GM12878 (cell line): ENCODE data around the gene RIT2. TPM values are rescaled to one million over a fixed set of nuclear protein-coding genes. Genes with fewer than 3 reads are reported as not detected.

ENCODE experiments used
- ATAC-seq: fragments of 200-7000 bp; cut with Tn5 transposase; 3 replicates; pipeline ENCODE4 v1.9.1; 2020; ENCODE audit warnings: mild to moderate bottlenecking, moderate library complexity
- BruUV-seq: library from RNA; stranded (reverse); fragments of 400-500 nt; replicated peaks from 2 replicates; lab custom pipeline; 2021; lab: Mats Ljungman, UMichigan
- CTCF ChIA-PET: fragments of 300-600 bp; sonication (Branson Sonifier 250); formaldehyde crosslinking; extraction: SDS; loops from one replicate; lab custom pipeline; 2021; ENCODE audit warnings: inconsistent platforms; lab: Yijun Ruan, JAX
- POLR2A ChIA-PET: fragments of 350-600 bp; formaldehyde crosslinking; extraction: SDS; loops from one replicate; lab custom pipeline; 2021; ENCODE audit warnings: inconsistent platforms; lab: Charles Lee
- RAD21 ChIA-PET: fragments of 300-600 bp; sonication (Branson Sonifier 250); formaldehyde crosslinking; loops from one replicate; lab custom pipeline; 2023; ENCODE audit warnings: antibody characterized with exemption; ENCODE audit not compliant: unreplicated experiment; lab: Charles Lee
- SMC1A ChIA-PET: fragments of 300-600 bp; sonication (Branson Sonifier 250); formaldehyde crosslinking; loops from one replicate; lab custom pipeline; 2023; ENCODE audit not compliant: unreplicated experiment, uncharacterized antibody; lab: Charles Lee
- DNase-seq: peaks from one replicate; pipeline ENCODE4 v3.0.0-alpha.2; 2011; ENCODE audit warnings: low read depth, low spot score
- FAIRE-seq: peaks from 3 replicates; lab custom pipeline; 2011; peaks lifted over from hg19 to GRCh38; lab: Jason Lieb, UNC
- H2AFZ ChIP-seq: 2 replicates; pipeline ENCODE4 v1.6.0; 2011; ENCODE audit warnings: low read depth, low read length, control low read depth; ENCODE audit not compliant: control insufficient read depth
- H3K27ac ChIP-seq: 2 replicates; pipeline ENCODE4 v1.5.1; 2011; ENCODE audit warnings: control low read depth; ENCODE audit not compliant: control insufficient read depth, insufficient read depth
- H3K27me3 ChIP-seq, 2 experiments: replicated peaks in 1 of 2; 2 replicates each; pipeline versions ENCODE4 v1.6.0 to v1.6.1; 2011; ENCODE audit warnings: low read length in 1 of 2; ENCODE audit not compliant: control insufficient read depth in 2 of 2, insufficient read depth in 2 of 2
- H3K36me3 ChIP-seq, 2 experiments: 2 replicates each; pipeline ENCODE4 v1.5.1; 2011; ENCODE audit warnings: low read length in 1 of 2; ENCODE audit not compliant: control insufficient read depth in 2 of 2, insufficient read depth in 2 of 2
- H3K4me1 ChIP-seq: 2 replicates; pipeline ENCODE4 v1.6.1; 2011; ENCODE audit warnings: mild to moderate bottlenecking, low read length, moderate library complexity, mixed read lengths; ENCODE audit not compliant: control insufficient read depth, insufficient read depth
- H3K4me2 ChIP-seq: 2 replicates; pipeline ENCODE4 v1.6.0; 2011; ENCODE audit warnings: control low read depth; ENCODE audit not compliant: control insufficient read depth, insufficient read depth
- H3K4me3 ChIP-seq: fragments of 200-600 bp; sonication (generic); 2 replicates; pipeline ENCODE4 v1.5.1; 2016
- H3K79me2 ChIP-seq: 2 replicates; pipeline ENCODE4 v1.6.0; 2011; ENCODE audit warnings: low read length; ENCODE audit not compliant: control insufficient read depth, insufficient read depth
- H3K9ac ChIP-seq: 2 replicates; pipeline ENCODE4 v1.8.0; 2011; ENCODE audit warnings: low read length, control low read depth, mixed read lengths; ENCODE audit not compliant: control insufficient read depth, insufficient read depth
- H3K9me3 ChIP-seq: replicated peaks from 3 replicates; pipeline ENCODE4 v1.5.1; 2011; ENCODE audit warnings: mild to moderate bottlenecking, low read length; ENCODE audit not compliant: control insufficient read depth, insufficient read depth
- H4K20me1 ChIP-seq: 2 replicates; pipeline ENCODE4 v1.6.0; 2011; ENCODE audit not compliant: control insufficient read depth, insufficient read depth
- CBX3 ChIP-seq: fragments of 200-600 bp; sonication (generic); IDR thresholded peaks from 2 replicates; pipeline ENCODE4 v1.6.1; 2016; ENCODE audit warnings: low read depth, borderline replicate concordance
- CBX5 ChIP-seq: sonication (generic); IDR thresholded peaks from 2 replicates; pipeline ENCODE4 v1.6.1; 2016; ENCODE audit warnings: low read depth, moderate library complexity, mild to moderate bottlenecking, inconsistent platforms
- DPF2 ChIP-seq: fragments of 450-650 bp; IDR thresholded peaks from 2 replicates; pipeline ENCODE4 v1.6.1; 2017; ENCODE audit warnings: mild to moderate bottlenecking
- FOXM1 ChIP-seq: IDR thresholded peaks from 2 replicates; pipeline ENCODE4 v1.6.1; 2012; ENCODE audit warnings: low read depth, mild to moderate bottlenecking, inconsistent platforms, low read length, moderate library complexity
- GATAD2B ChIP-seq: fragments of 450-650 bp; conservative IDR thresholded peaks from 2 replicates; pipeline ENCODE4 v1.6.1; 2017; ENCODE audit warnings: low read depth, mild to moderate bottlenecking, moderate library complexity
- HCFC1 ChIP-seq: fragments of 150-350 bp; IDR thresholded peaks from 2 replicates; pipeline ENCODE4 v1.6.1; 2014; ENCODE audit warnings: low read length
- IKZF2 ChIP-seq, 2 experiments: fragments of 450-650 bp; IDR thresholded peaks; 2 replicates each; pipeline ENCODE4 v1.6.1; 2017; ENCODE audit warnings: mild to moderate bottlenecking in 2 of 2, moderate library complexity in 2 of 2
- JUND ChIP-seq: IDR thresholded peaks from 2 replicates; pipeline ENCODE4 v1.6.1; 2012; ENCODE audit warnings: low read depth, mild to moderate bottlenecking, low read length, improper control_type of control experiment, moderate library complexity
- MTA3 ChIP-seq: IDR thresholded peaks from 2 replicates; pipeline ENCODE4 v1.6.1; 2012; ENCODE audit warnings: low read length, inconsistent platforms, borderline replicate concordance
- PBX3 ChIP-seq: IDR thresholded peaks from 2 replicates; pipeline ENCODE4 v1.6.1; 2011; ENCODE audit warnings: mild to moderate bottlenecking, low read depth, low read length, moderate library complexity; ENCODE audit not compliant: insufficient replicate concordance
- PKNOX1 ChIP-seq: fragments of 450-650 bp; IDR thresholded peaks from 2 replicates; pipeline ENCODE4 v1.6.1; 2016; ENCODE audit warnings: mild to moderate bottlenecking
- RFX5 ChIP-seq: IDR thresholded peaks from 2 replicates; pipeline ENCODE4 v1.6.1; 2011; ENCODE audit warnings: low read depth, low read length, improper control_type of control experiment
- RUNX3 ChIP-seq: IDR thresholded peaks from 2 replicates; pipeline ENCODE4 v1.6.1; 2012; ENCODE audit warnings: low read length, inconsistent platforms
- SMARCA5 ChIP-seq: fragments of 450-650 bp; IDR thresholded peaks from 2 replicates; pipeline ENCODE4 v1.6.1; 2017; ENCODE audit warnings: mild to moderate bottlenecking
- TARDBP ChIP-seq: IDR thresholded peaks from 2 replicates; pipeline ENCODE4 v1.6.1; 2016; ENCODE audit warnings: borderline replicate concordance
- WGBS: methylation state at CpG from one replicate; pipeline ENCODE4 v1.1.6; 2016; ENCODE audit warnings: low lambda C conversion rate; ENCODE audit not compliant: insufficient replicate concordance, insufficient coverage; ENCODE audit errors: missing lambda C conversion rate; 5-methylcytosine and 5-hydroxymethylcytosine counted together
- in situ Hi-C: fragments of 300-500 bp; cut with MboI; formaldehyde crosslinking; loops from 9 replicates; pipeline ENCODE4 v1.14.3; 2018; ENCODE audit warnings: mixed read lengths
- intact Hi-C: fragments of 100-400 bp; cut with micrococcal nuclease; formaldehyde crosslinking; loops from one replicate; pipeline ENCODE4 v1.14.2; 2022; ENCODE audit not compliant: unreplicated experiment
- polyA plus RNA-seq, 11 experiments: library from polyadenylated mRNA; depleted of rRNA in 4 of 11; unstranded in 6 of 11; stranded (reverse) in 5 of 11; fragments of >200 nt; fragmentation: Nextera tagmentation in 4 of 11; fragmentation: Illumina TruSeq in 1 of 11; extraction: Ambion mirVana in 4 of 11; extraction: Trizol in 1 of 11; gene quantifications; 1 replicate in 1 of 11; 2 replicates in 10 of 11; pipeline versions ENCODE4 v1.2.1 to v1.2.3, GENCODE V29; 2011 to 2016; ENCODE audit warnings: inconsistent platforms in 2 of 11, missing spikeins in 2 of 11, low read depth in 1 of 11
- total RNA-seq, 4 experiments: library from RNA; depleted of rRNA in 3 of 4; stranded (reverse); fragments of >200 nt in 3 of 4; fragmentation: Illumina TruSeq in 1 of 4; extraction: Trizol in 1 of 4; gene quantifications; 2 replicates each; pipeline versions ENCODE4 v1.2.1 to v1.2.3, GENCODE V29; 2013 to 2021

RIT2 gene
- total and polyA plus RNA-seq, 10 of the 15 experiments (the other 5 are each of a cell fraction or from before 2014, with no cell fraction given) = not detected

- Histone ChIP-seq H3K9me3 (no peaks in the 10 kb centered on the region), H3K27me3 (no peaks in the 10 kb centered on the region), H3K4me2 (no peak overlapping the region), H2AFZ (no peak overlapping the region), H3K79me2 (no peaks in the 10 kb centered on the region), H3K4me1 (no peaks in the 10 kb centered on the region), H3K36me3 (no peaks in the 10 kb centered on the region), H4K20me1 (no peaks in the 10 kb centered on the region), H3K9ac (no peak overlapping the region), H3K4me3 (no peak overlapping the region), H3K27ac (no peak overlapping the region)
- FAIRE-seq (no peak), ATAC-seq (no peak), DNase-seq (no peak)
- ChIA-PET SMC1A (interaction anchor here (1.3 kb wide), 1 partner anchor 10 kb away, joined by 3 read pairs; no protein-coding TSS in a partner anchor), POLR2A (no interaction called here), RAD21 (no interaction called here), CTCF (no interaction called here)
- in situ Hi-C loops (no loop called here), intact Hi-C loops (no loop called here)
- WGBS = 0% methylated on average over 2 of the region's 2 CpGs
- no TSS peak for BruUV-seq
- TF ChIP-seq IKZF2 (IDR thresholded peaks at IDR 0.05) (no peak), RFX5 (no peak), MTA3 (no peak), TARDBP (no peak), DPF2 (no peak), PKNOX1 (no peak), JUND (no peak), SMARCA5 (no peak), RUNX3 (no peak), PBX3 (no peak), CBX5 (no peak), GATAD2B (no peak), CBX3 (no peak), FOXM1 (no peak), HCFC1 (no peak)
Observed at GRCh38 chr18:42801706-42802105, 313.8 kb downstream of the RIT2 start.
